ENCODE results near the gene PRKRA.

PRKRA gene

DNA sequence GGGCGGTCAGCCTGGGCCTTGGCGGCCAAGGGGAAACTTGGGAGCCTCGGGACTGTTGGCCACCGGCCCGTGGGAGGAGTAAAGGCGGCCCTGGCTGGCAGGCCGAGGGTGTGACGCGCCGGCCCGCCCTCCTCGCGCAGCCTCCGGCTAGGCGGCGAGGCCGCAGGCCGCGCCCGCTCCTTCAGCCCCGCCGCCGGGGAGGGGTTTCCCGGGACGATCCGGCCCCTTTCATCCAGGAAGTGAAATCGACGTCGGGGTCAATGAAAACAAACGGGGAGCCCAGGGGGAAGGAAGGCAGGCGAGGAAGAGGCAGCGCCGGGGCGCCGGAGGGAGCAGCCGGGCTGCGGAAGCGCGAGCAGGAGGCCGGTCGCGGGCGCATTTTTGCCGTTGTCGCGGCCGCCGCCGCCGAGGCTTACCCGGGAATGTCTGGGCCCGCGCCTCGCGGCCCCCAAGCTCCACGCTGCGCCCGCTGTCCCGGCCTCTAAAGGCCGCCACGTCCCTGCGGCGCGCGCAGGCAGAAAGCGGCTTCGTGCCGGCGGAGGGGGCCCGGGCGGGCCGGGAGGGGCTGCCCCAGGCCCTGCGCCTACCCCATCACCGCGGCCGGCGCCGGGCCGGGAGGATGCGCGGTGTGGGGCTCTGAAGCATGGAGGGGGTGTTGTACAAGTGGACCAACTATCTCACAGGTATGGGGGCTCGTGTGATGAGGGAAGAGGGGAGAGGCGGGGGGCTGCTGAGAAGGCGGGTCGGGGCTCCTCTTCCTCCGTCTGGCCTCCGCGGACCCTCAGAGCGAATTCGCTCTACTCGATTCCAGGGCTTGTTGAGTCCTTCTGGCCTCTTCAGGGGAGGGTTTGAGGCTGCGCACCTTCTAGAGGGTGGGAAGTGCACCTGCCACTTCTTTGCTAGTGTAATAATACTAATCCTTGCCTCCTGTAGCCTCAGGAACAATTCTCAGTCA is 29.5 kb upstream of the PRKRA start, which contains the start of gene PLEKHA3:
Gene PLEKHA3, plus strand, starts transcription at position 231 of the 955 bp plus-strand sequence. Its CDS starts 413 bp downstream, at position 644.
- H3K18ac ChIP-seq (ENCODE audit: low read length) = peak within 1 kb of the TSS; percentile 67
- peak within 1 kb of the TSS; percentile 66 for H3K4me2 ChIP-seq (ENCODE audit: low read length)
- peak; percentile 99 for DNase-seq
- peak within 1 kb of the TSS; percentile 70 for H2AFZ ChIP-seq (ENCODE audit: insufficient read depth, low read length, poor library complexity)
- H3K4me1 ChIP-seq (ENCODE audit: control insufficient read depth in 1 of 2, insufficient read depth in 2 of 2, low read length in 2 of 2) = peaks cover 0 to 2% of the 10 kb centered on the region in 2 experiments
- H4K91ac ChIP-seq (ENCODE audit: low read depth, low read length) = peak within 1 kb of the TSS; percentile 39
- H2AK5ac ChIP-seq (ENCODE audit: low read length) = no peak within 1 kb of the TSS
- H3K9me3 ChIP-seq (ENCODE audit: insufficient read depth, low read depth, low read length) = no peaks in the 10 kb centered on the region
- H3K79me1 ChIP-seq (ENCODE audit: low read length) = peaks cover 2% of the 10 kb centered on the region
- H3K9ac ChIP-seq (ENCODE audit: low read length) = peak within 1 kb of the TSS; percentile 81
- no peak within 1 kb of the TSS for H2BK12ac ChIP-seq (ENCODE audit: low read length)
- no peaks in the 10 kb centered on the region for H3K79me2 ChIP-seq (ENCODE audit: control insufficient read depth, insufficient read depth, low read length, poor library complexity)
- peak within 1 kb of the TSS; percentile 46 for H4K12ac ChIP-seq (ENCODE audit: low read depth, low read length)
- H3K23ac ChIP-seq (ENCODE audit: low read length) = no peak within 1 kb of the TSS
- no peak within 1 kb of the TSS for H2BK5ac ChIP-seq (ENCODE audit: low read depth, low read length, poor library complexity)
- peak within 1 kb of the TSS; percentile 45 for H3K14ac ChIP-seq (ENCODE audit: low read length)
- no peak within 1 kb of the TSS for H3K27ac ChIP-seq (ENCODE audit: low read depth, low read length)
- no peaks in the 10 kb centered on the region for H3K27me3 ChIP-seq (ENCODE audit: insufficient read depth, low read length)
- no CpG with 5 or more reads among the region's 92 CpGs for WGBS (ENCODE audit: extremely low coverage, insufficient coverage, insufficient read length)
- peak within 1 kb of the TSS; percentile 87 for H3K4me3 ChIP-seq (ENCODE audit: low read depth, low read length)
- peak within 1 kb of the TSS; percentile 13 for H2BK120ac ChIP-seq (ENCODE audit: insufficient read depth, low read length, poor library complexity)
- H3K4ac ChIP-seq (ENCODE audit: low read depth, low read length) = peak within 1 kb of the TSS; percentile 19
- no peaks in the 10 kb centered on the region for H3K36me3 ChIP-seq (ENCODE audit: control insufficient read depth in 1 of 2, insufficient read depth in 2 of 2, low read length in 2 of 2)
- H4K8ac ChIP-seq (ENCODE audit: low read depth, low read length) = peak within 1 kb of the TSS; percentile 72

DNA sequence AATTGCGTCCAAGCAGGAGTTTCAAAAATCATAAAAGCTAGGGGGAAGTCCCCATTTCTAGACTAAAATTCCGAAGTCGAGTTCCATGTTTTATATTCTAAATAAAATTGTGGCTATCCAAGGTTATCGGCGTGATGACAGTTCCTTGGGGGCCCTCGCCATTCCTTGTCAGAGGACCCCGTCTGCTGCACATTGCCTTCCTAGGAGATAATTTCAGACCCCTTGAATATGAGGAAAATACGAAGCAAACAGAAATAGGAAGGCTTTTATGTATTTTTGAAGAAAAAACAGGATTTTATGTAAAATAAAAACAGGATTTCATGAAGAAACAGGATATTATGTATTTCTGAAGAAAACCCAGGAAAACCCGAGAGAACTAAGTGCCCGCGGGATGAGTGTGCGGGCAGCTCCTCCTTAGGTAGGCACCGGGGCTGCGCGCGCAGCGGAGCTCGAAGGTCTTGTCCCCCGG is 28.8 kb upstream of the PRKRA start:
- no peak overlapping the region for H3K14ac ChIP-seq (ENCODE audit: low read length)
- WGBS (ENCODE audit: extremely low coverage, insufficient coverage, insufficient read length) = no CpG with 5 or more reads among the region's 19 CpGs
- DNase-seq = peak in 1 of 2 donors; percentile 2

GRCh38 chr2:178479275-178479616 is 28.3 kb upstream of the PRKRA start:
- Histone ChIP-seq H3K14ac (ENCODE audit: low read length) (no peak overlapping the region), H2AFZ (ENCODE audit: insufficient read depth, low read length, poor library complexity) (no peak overlapping the region), H3K79me2 (ENCODE audit: control insufficient read depth, insufficient read depth, low read length, poor library complexity) (no peaks in the 10 kb centered on the region), H3K4me2 (ENCODE audit: low read length) (peak overlapping the region; percentile 97), H3K23ac (ENCODE audit: low read length) (no peak overlapping the region), H3K27ac (ENCODE audit: low read depth, low read length) (no peak overlapping the region), H3K27me3 (ENCODE audit: insufficient read depth, low read length) (no peaks in the 10 kb centered on the region), H3K9me3 (ENCODE audit: insufficient read depth, low read depth, low read length) (no peaks in the 10 kb centered on the region), H4K91ac (ENCODE audit: low read depth, low read length) (no peak overlapping the region), H4K12ac (ENCODE audit: low read depth, low read length) (no peak overlapping the region), H2BK120ac (ENCODE audit: insufficient read depth, low read length, poor library complexity) (no peak overlapping the region), H3K4me3 (ENCODE audit: low read depth, low read length) (no peak overlapping the region), H2AK5ac (ENCODE audit: low read length) (no peak overlapping the region), H3K4ac (ENCODE audit: low read depth, low read length) (no peak overlapping the region), H3K36me3 (ENCODE audit: control insufficient read depth in 1 of 2, insufficient read depth in 2 of 2, low read length in 2 of 2) (no peaks in the 10 kb centered on the region), H2BK5ac (ENCODE audit: low read depth, low read length, poor library complexity) (no peak overlapping the region), H3K9ac (ENCODE audit: low read length) (no peak overlapping the region), H3K18ac (ENCODE audit: low read length) (no peak overlapping the region), H2BK12ac (ENCODE audit: low read length) (no peak overlapping the region), H3K79me1 (ENCODE audit: low read length) (peaks cover 2% of the 10 kb centered on the region), H4K8ac (ENCODE audit: low read depth, low read length) (no peak overlapping the region), H3K4me1 (ENCODE audit: control insufficient read depth in 1 of 2, insufficient read depth in 2 of 2, low read length in 2 of 2) (peaks cover 0 to 2% of the 10 kb centered on the region in 2 experiments)
- DNase-seq = no peak
- 100% methylated on average over 1 of the region's 4 CpGs for WGBS (ENCODE audit: extremely low coverage, insufficient coverage, insufficient read length)

More for the DNA sequence above, 28.8 kb upstream of the PRKRA start:
- peak overlapping the region; percentile 58 for H4K8ac ChIP-seq (ENCODE audit: low read depth, low read length)
- H3K79me1 ChIP-seq (ENCODE audit: low read length) = peaks cover 2% of the 10 kb centered on the region
- H3K27me3 ChIP-seq (ENCODE audit: insufficient read depth, low read length) = no peaks in the 10 kb centered on the region
- H4K12ac ChIP-seq (ENCODE audit: low read depth, low read length) = peak overlapping the region; percentile 46
- no peak overlapping the region for H2BK12ac ChIP-seq (ENCODE audit: low read length)
- H2BK120ac ChIP-seq (ENCODE audit: insufficient read depth, low read length, poor library complexity) = no peak overlapping the region
- no peak overlapping the region for H3K27ac ChIP-seq (ENCODE audit: low read depth, low read length)
- no peak overlapping the region for H3K9ac ChIP-seq (ENCODE audit: low read length)
- no peaks in the 10 kb centered on the region for H3K36me3 ChIP-seq (ENCODE audit: control insufficient read depth in 1 of 2, insufficient read depth in 2 of 2, low read length in 2 of 2)
- H3K4ac ChIP-seq (ENCODE audit: low read depth, low read length) = no peak overlapping the region
- H3K9me3 ChIP-seq (ENCODE audit: insufficient read depth, low read depth, low read length) = no peaks in the 10 kb centered on the region
- peak overlapping the region; percentile 87 for H3K4me3 ChIP-seq (ENCODE audit: low read depth, low read length)
- H3K4me2 ChIP-seq (ENCODE audit: low read length) = peak overlapping the region; percentile 66
- H3K79me2 ChIP-seq (ENCODE audit: control insufficient read depth, insufficient read depth, low read length, poor library complexity) = no peaks in the 10 kb centered on the region
- H3K18ac ChIP-seq (ENCODE audit: low read length) = no peak overlapping the region
- H4K91ac ChIP-seq (ENCODE audit: low read depth, low read length) = no peak overlapping the region
- H3K4me1 ChIP-seq (ENCODE audit: control insufficient read depth in 1 of 2, insufficient read depth in 2 of 2, low read length in 2 of 2) = peaks cover 0 to 2% of the 10 kb centered on the region in 2 experiments
- no peak overlapping the region for H2AK5ac ChIP-seq (ENCODE audit: low read length)
- peak overlapping the region; percentile 70 for H2AFZ ChIP-seq (ENCODE audit: insufficient read depth, low read length, poor library complexity)
- no peak overlapping the region for H2BK5ac ChIP-seq (ENCODE audit: low read depth, low read length, poor library complexity)
- no peak overlapping the region for H3K23ac ChIP-seq (ENCODE audit: low read length)

DNA sequence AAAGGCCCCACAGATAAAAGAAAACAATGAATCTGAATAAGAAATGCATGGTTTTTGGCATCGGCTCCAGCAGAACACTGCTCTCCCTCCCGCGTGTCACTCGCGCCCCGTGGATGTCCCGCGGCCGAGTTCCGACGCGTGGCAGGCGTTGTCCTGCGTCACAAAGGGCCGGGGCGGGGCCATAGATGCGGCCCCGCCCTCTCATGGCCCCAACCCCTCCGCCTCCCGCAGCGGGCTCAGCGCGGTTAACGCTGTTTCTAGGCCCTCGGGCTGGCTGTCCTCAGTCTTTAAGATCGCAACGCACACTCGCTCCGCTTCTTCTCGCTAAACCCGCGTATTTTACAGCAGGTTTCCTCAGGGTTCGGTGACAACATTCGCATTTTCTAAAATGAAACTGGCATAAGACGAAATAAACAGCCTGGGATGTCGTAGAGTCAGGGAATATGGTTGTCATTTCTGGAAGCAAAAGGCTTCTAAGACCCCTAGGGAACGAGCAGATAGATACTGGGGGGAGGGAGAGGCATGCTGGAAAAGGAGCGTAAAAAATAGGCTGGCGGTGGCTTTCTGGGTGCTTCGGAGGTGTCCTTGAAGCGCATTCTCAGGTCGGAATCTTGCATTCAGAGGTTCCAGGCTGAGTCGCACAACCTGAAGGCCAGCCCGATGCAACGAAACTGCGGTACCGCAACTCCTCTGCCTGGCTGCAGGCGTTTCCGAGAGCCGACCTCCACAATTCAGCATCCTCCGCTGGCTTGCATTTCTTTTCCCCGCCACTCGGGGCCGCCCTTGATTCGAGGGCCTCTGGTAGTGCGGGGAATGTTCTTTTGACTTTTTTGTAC is 27.7 kb upstream of the PRKRA start, which contains the start of gene FKBP7:
Gene FKBP7, minus strand, starts transcription at position 162 of the 836 bp plus-strand sequence. Its CDS starts 101 bp downstream, at position 61.
- no CpG with 5 or more reads among the region's 56 CpGs for WGBS (ENCODE audit: extremely low coverage, insufficient coverage, insufficient read length)
- H3K4me3 ChIP-seq (ENCODE audit: low read depth, low read length) = peak within 1 kb of the TSS; percentile 71

More for the DNA sequence above, 27.7 kb upstream of the PRKRA start, which contains the start of gene FKBP7:
- Histone ChIP-seq H3K27ac (ENCODE audit: low read depth, low read length) (peak within 1 kb of the TSS; percentile 38), H3K9me3 (ENCODE audit: insufficient read depth, low read depth, low read length) (no peaks in the 10 kb centered on the region), H4K8ac (ENCODE audit: low read depth, low read length) (peak within 1 kb of the TSS; percentile 46), H2AFZ (ENCODE audit: insufficient read depth, low read length, poor library complexity) (peak within 1 kb of the TSS; percentile 75), H3K23ac (ENCODE audit: low read length) (no peak within 1 kb of the TSS), H4K12ac (ENCODE audit: low read depth, low read length) (no peak within 1 kb of the TSS), H2BK5ac (ENCODE audit: low read depth, low read length, poor library complexity) (no peak within 1 kb of the TSS), H3K4me2 (ENCODE audit: low read length) (peak within 1 kb of the TSS; percentile 97), H3K36me3 (ENCODE audit: control insufficient read depth in 1 of 2, insufficient read depth in 2 of 2, low read length in 2 of 2) (no peaks in the 10 kb centered on the region), H2BK12ac (ENCODE audit: low read length) (no peak within 1 kb of the TSS), H3K27me3 (ENCODE audit: insufficient read depth, low read length) (no peaks in the 10 kb centered on the region), H4K91ac (ENCODE audit: low read depth, low read length) (peak within 1 kb of the TSS; percentile 13), H3K9ac (ENCODE audit: low read length) (peak within 1 kb of the TSS; percentile 41), H2AK5ac (ENCODE audit: low read length) (no peak within 1 kb of the TSS), H3K18ac (ENCODE audit: low read length) (no peak within 1 kb of the TSS), H3K14ac (ENCODE audit: low read length) (peak within 1 kb of the TSS; percentile 32), H2BK120ac (ENCODE audit: insufficient read depth, low read length, poor library complexity) (no peak within 1 kb of the TSS), H3K79me1 (ENCODE audit: low read length) (peaks cover 2% of the 10 kb centered on the region), H3K79me2 (ENCODE audit: control insufficient read depth, insufficient read depth, low read length, poor library complexity) (no peaks in the 10 kb centered on the region), H3K4me1 (ENCODE audit: control insufficient read depth in 1 of 2, insufficient read depth in 2 of 2, low read length in 2 of 2) (peaks cover 0 to 2% of the 10 kb centered on the region in 2 experiments), H3K4ac (ENCODE audit: low read depth, low read length) (no peak within 1 kb of the TSS)
- peak; percentile 86 to 91 for DNase-seq

Data from trophoblast cell (in vitro differentiated cells and primary cell).